Glutamatergic neuron (in vitro differentiated cells): ENCODE results near the gene FARS2. TPM values are rescaled to one million over a fixed set of nuclear protein-coding genes. Genes with fewer than 3 reads are reported as not detected.

Experiments
- DNase-seq: peaks from one replicate; pipeline ENCODE4 v3.0.0; 2022
- H3K27ac Mint-ChIP-seq: one replicate; pipeline ENCODE4 v1.8.0; 2020; ENCODE audit warnings: mild to moderate bottlenecking, mixed read lengths, inconsistent platforms; ENCODE audit not compliant: unreplicated experiment
- H3K27me3 Mint-ChIP-seq: one replicate; pipeline ENCODE4 v1.8.0; 2020; ENCODE audit warnings: mild to moderate bottlenecking, moderate library complexity, mixed read lengths, inconsistent platforms; ENCODE audit not compliant: unreplicated experiment
- H3K36me3 Mint-ChIP-seq: one replicate; pipeline ENCODE4 v1.8.0; 2020; ENCODE audit warnings: mild to moderate bottlenecking, mixed read lengths, inconsistent platforms; ENCODE audit not compliant: unreplicated experiment
- H3K4me1 Mint-ChIP-seq: one replicate; pipeline ENCODE4 v1.8.0; 2020; ENCODE audit warnings: mild to moderate bottlenecking, low read depth, mixed read lengths, inconsistent platforms; ENCODE audit not compliant: unreplicated experiment
- H3K4me3 Mint-ChIP-seq: one replicate; pipeline ENCODE4 v1.8.0; 2020; ENCODE audit warnings: mild to moderate bottlenecking, mixed read lengths, inconsistent platforms; ENCODE audit not compliant: unreplicated experiment
- H3K9me3 Mint-ChIP-seq: one replicate; pipeline ENCODE4 v1.8.0; 2020; ENCODE audit warnings: mild to moderate bottlenecking, moderate library complexity, mixed read lengths, inconsistent platforms; ENCODE audit not compliant: unreplicated experiment
- total RNA-seq: library from RNA; stranded (reverse); fragmentation: NEBNext Ultra II Directional; extraction: Animal tissue kit (Norgen Biotek cat#: 25700); gene quantifications from one replicate; pipeline ENCODE4 v1.2.1, GENCODE V29; 2021; ENCODE audit not compliant: unreplicated experiment
- TF ChIP-seq, protein P1 (sequence below): fragments of 200-600 bp; sonication (generic); IDR thresholded peaks from one replicate; pipeline ENCODE4 v1.5.0; 2021; ENCODE audit not compliant: partially characterized antibody, unreplicated experiment

Gene FARS2
- total RNA-seq, 1 donor from 2014 or later: 14.2 TPM

DNA sequence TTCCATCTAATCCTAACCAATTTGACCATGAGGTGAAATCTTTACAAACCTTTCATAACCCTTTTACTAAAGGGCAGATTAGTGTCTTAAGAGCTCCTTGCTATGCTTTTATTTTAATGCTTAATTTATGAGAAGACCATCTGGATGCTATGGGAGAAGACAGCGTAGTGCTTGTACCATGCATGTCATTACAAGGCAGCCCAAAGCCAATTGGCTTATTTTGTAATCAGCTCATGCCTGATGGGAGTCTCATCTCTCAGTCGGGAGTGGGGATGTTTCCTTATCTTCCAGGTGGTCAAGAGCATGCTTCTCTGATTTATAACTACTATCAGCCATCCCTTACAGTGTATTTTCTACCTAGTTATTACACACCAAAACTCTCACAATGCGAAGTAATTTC lies 304.7 kb downstream of the FARS2 start:
- Mint-ChIP-seq H3K27me3 (no peaks in the 10 kb centered on the region), H3K36me3 (peaks cover 5% of the 10 kb centered on the region), H3K4me3 (no peak overlapping the region), H3K4me1 (no peaks in the 10 kb centered on the region), H3K9me3 (no peaks in the 10 kb centered on the region), H3K27ac (peak overlapping the region; percentile 33)
- TF ChIP-seq, protein P1, sequence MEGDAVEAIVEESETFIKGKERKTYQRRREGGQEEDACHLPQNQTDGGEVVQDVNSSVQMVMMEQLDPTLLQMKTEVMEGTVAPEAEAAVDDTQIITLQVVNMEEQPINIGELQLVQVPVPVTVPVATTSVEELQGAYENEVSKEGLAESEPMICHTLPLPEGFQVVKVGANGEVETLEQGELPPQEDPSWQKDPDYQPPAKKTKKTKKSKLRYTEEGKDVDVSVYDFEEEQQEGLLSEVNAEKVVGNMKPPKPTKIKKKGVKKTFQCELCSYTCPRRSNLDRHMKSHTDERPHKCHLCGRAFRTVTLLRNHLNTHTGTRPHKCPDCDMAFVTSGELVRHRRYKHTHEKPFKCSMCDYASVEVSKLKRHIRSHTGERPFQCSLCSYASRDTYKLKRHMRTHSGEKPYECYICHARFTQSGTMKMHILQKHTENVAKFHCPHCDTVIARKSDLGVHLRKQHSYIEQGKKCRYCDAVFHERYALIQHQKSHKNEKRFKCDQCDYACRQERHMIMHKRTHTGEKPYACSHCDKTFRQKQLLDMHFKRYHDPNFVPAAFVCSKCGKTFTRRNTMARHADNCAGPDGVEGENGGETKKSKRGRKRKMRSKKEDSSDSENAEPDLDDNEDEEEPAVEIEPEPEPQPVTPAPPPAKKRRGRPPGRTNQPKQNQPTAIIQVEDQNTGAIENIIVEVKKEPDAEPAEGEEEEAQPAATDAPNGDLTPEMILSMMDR: no peak
- no peak for DNase-seq

DNA sequence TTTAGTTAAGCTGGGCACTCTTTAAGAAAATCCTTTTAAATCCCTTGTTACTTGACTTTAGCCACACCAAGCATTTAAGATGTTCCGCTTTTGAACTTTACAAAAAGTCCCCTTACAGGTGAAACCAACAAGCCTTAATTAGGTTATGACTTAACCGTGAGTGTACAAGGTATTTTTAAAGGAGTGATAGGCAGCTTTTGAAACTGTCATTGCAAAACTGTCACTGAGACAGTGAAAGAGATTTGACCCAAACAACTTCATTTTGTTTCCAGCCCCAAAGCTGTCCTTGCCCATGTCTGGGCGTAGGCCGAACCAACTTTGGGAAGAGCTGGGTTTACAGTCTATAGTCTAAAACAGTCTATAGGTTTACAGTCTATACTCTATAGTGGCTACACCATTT lies 305.4 kb downstream of the FARS2 start:
- DNase-seq: no peak
- no peaks in the 10 kb centered on the region for H3K4me1 Mint-ChIP-seq
- peaks cover 5% of the 10 kb centered on the region for H3K36me3 Mint-ChIP-seq
- TF ChIP-seq, protein P1: no peak
- peaks cover 2% of the 10 kb centered on the region for H3K9me3 Mint-ChIP-seq
- no peaks in the 10 kb centered on the region for H3K27me3 Mint-ChIP-seq
- H3K27ac Mint-ChIP-seq: no peak overlapping the region
- H3K4me3 Mint-ChIP-seq: no peak overlapping the region

DNA sequence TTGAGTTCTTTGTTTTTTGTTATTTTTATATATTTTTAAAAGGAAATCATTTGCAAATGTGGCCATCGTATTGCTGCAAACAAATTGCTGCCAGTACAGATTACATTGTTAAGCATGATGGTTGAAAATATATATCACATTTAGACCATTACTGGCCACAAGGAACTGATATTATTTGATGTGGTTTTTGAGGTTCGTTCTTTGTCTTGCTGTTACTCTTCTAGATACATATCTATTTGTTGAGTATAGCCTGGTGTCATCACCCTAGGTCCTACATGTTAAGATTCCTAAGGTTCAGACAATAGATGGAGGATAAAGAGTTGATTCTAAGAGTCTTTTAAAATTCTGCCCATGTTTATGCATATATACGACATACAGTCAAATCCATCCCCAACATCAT lies 306.0 kb downstream of the FARS2 start:
- no peak for DNase-seq
- H3K36me3 Mint-ChIP-seq: peaks cover 2% of the 10 kb centered on the region
- TF ChIP-seq, protein P1: no peak
- no peaks in the 10 kb centered on the region for H3K4me1 Mint-ChIP-seq
- no peak overlapping the region for H3K4me3 Mint-ChIP-seq
- peaks cover 2% of the 10 kb centered on the region for H3K9me3 Mint-ChIP-seq
- H3K27ac Mint-ChIP-seq: no peak overlapping the region
- no peaks in the 10 kb centered on the region for H3K27me3 Mint-ChIP-seq

DNA sequence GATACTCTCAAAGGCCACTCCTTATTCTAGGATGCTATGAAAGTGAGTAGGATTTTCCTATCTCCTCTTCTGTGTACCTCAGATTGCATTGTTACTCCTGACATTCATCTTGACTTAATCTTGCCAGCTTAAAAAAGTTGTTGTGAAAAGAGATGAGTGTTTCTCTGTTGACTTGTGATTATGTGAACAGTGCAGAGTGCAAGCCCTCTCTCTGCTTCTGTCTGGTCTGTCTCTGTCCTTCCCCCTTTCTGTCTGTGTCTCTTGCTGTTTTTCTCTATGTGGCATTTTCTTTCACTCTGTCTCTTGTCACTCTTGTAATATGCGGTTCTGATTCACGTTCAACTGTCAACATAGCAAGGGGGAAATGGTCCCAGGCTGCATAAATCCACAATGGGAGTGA lies 306.6 kb downstream of the FARS2 start:
- no peaks in the 10 kb centered on the region for H3K4me1 Mint-ChIP-seq
- no peak for DNase-seq
- no peak overlapping the region for H3K27ac Mint-ChIP-seq
- H3K27me3 Mint-ChIP-seq: no peaks in the 10 kb centered on the region
- peaks cover 2% of the 10 kb centered on the region for H3K9me3 Mint-ChIP-seq
- TF ChIP-seq, protein P1: no peak
- H3K36me3 Mint-ChIP-seq: peaks cover 6% of the 10 kb centered on the region
- H3K4me3 Mint-ChIP-seq: no peak overlapping the region

DNA sequence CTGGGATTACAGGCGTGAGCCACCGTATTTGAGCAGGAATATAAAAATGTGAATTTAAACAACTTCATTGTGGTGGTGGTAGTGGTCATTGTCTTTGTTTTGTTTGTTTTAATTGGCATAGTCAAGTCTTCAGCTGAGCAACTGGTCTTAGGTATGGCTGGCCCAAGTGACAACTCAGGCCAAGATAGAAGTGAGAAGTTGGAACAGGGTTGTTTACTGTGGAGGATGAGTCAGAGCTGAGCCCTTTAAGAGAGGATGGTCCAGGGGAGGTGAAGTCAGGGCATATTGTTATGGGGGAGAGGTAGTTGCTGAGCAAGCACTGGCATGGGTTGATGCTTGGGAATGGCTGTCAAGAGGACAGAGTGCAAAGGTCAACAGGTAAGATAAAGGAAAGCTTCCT lies 308.2 kb downstream of the FARS2 start:
- peaks cover 14% of the 10 kb centered on the region for H3K36me3 Mint-ChIP-seq
- no peaks in the 10 kb centered on the region for H3K27me3 Mint-ChIP-seq
- no peak for DNase-seq
- no peaks in the 10 kb centered on the region for H3K4me1 Mint-ChIP-seq
- no peak overlapping the region for H3K4me3 Mint-ChIP-seq
- TF ChIP-seq, protein P1: no peak
- H3K27ac Mint-ChIP-seq: no peak overlapping the region
- peaks cover 2% of the 10 kb centered on the region for H3K9me3 Mint-ChIP-seq
